ENCODE data around the gene SLC12A6.

DNA sequence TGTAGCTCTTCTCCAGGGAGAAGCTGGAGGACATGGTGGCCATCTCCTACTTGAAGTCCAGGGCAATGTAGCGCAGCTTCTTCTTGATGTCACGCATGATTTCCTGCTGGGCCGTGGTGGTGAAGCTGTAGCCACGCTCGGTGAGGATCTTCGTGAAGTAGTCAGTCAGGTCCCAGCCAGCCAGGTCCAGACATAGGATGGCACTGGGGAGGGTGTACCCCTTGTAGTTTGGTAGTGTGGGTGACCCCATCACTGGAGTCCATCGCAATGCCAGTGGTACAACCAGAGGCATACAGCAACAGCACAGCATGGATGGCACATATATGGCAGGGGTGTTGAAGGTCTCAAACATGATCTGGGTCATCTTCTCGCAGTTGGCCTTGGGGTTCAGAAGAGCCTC, 36.4 kb upstream of the SLC12A6 start:
- TF ChIP-seq, protein P1, sequence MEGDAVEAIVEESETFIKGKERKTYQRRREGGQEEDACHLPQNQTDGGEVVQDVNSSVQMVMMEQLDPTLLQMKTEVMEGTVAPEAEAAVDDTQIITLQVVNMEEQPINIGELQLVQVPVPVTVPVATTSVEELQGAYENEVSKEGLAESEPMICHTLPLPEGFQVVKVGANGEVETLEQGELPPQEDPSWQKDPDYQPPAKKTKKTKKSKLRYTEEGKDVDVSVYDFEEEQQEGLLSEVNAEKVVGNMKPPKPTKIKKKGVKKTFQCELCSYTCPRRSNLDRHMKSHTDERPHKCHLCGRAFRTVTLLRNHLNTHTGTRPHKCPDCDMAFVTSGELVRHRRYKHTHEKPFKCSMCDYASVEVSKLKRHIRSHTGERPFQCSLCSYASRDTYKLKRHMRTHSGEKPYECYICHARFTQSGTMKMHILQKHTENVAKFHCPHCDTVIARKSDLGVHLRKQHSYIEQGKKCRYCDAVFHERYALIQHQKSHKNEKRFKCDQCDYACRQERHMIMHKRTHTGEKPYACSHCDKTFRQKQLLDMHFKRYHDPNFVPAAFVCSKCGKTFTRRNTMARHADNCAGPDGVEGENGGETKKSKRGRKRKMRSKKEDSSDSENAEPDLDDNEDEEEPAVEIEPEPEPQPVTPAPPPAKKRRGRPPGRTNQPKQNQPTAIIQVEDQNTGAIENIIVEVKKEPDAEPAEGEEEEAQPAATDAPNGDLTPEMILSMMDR (IDR thresholded peaks at IDR 0.05), result no peak
- TF ChIP-seq POLR2A (IDR thresholded peaks at IDR 0.05), result no peak

Data from sigmoid colon (tissue), 3 donors.